HEK293 (cell line): ENCODE data around the gene QRICH1.

Experiments
- EGR2 ChIP-seq: fragments of 450-650 bp; formaldehyde crosslinking; IDR thresholded peaks from 2 replicates; pipeline ENCODE4 v1.5.1; 2016; ENCODE audit warnings: low read depth, missing biosample characterization, missing genetic modification characterization
- GLI2 ChIP-seq: fragments of 450-650 bp; formaldehyde crosslinking; IDR thresholded peaks from 2 replicates; pipeline ENCODE4; 2017; ENCODE audit warnings: missing biosample characterization, missing genetic modification characterization, low read depth, borderline replicate concordance
- KLF16 ChIP-seq: fragments of 450-650 bp; formaldehyde crosslinking; IDR thresholded peaks from 2 replicates; pipeline ENCODE4 v1.5.1; 2017; ENCODE audit warnings: missing biosample characterization, missing genetic modification characterization
- KLF7 ChIP-seq: fragments of 450-650 bp; formaldehyde crosslinking; IDR thresholded peaks from 2 replicates; pipeline ENCODE4 v1.5.1; 2016; ENCODE audit warnings: missing biosample characterization, missing genetic modification characterization, borderline replicate concordance
- MEIS1 ChIP-seq: sonication (generic); formaldehyde crosslinking; IDR thresholded peaks from 2 replicates; pipeline ENCODE4 v1.8.1; 2022; ENCODE audit warnings: missing genetic modification reagents, mild to moderate bottlenecking, borderline replicate concordance
- MYNN ChIP-seq: fragments of 450-650 bp; formaldehyde crosslinking; IDR thresholded peaks from 2 replicates; pipeline ENCODE4 v1.5.1; 2016; ENCODE audit warnings: missing biosample characterization, missing genetic modification characterization, borderline replicate concordance
- MZF1 ChIP-seq: fragments of 450-650 bp; formaldehyde crosslinking; IDR thresholded peaks from 2 replicates; pipeline ENCODE4 v1.5.1; 2017; ENCODE audit warnings: missing biosample characterization, missing genetic modification characterization, borderline replicate concordance
- RBAK ChIP-seq: fragments of 450-650 bp; formaldehyde crosslinking; IDR thresholded peaks from 2 replicates; pipeline ENCODE4 v1.5.1; 2016; ENCODE audit warnings: missing biosample characterization, missing genetic modification characterization
- SCRT2 ChIP-seq: fragments of 450-650 bp; formaldehyde crosslinking; IDR thresholded peaks from 2 replicates; pipeline ENCODE4 v1.5.1; 2016; ENCODE audit warnings: missing biosample characterization, missing genetic modification characterization
- TCF7L2 ChIP-seq: IDR thresholded peaks from 2 replicates; pipeline ENCODE4 v1.6.1; 2011; ENCODE audit warnings: low read depth, mild to moderate bottlenecking, inconsistent platforms, low read length, moderate library complexity, borderline replicate concordance
- ZBTB17 ChIP-seq: fragments of 450-650 bp; formaldehyde crosslinking; IDR thresholded peaks from 2 replicates; pipeline ENCODE4 v1.5.1; 2016; ENCODE audit warnings: missing biosample characterization, missing genetic modification characterization
- ZBTB48 ChIP-seq: fragments of 450-650 bp; formaldehyde crosslinking; IDR thresholded peaks from 2 replicates; pipeline ENCODE4 v1.5.1; 2016; ENCODE audit warnings: missing biosample characterization, missing genetic modification characterization
- ZFP69B ChIP-seq: fragments of 450-650 bp; formaldehyde crosslinking; IDR thresholded peaks from 2 replicates; pipeline ENCODE4 v1.5.1; 2016; ENCODE audit warnings: missing biosample characterization, missing genetic modification characterization
- ZNF114 ChIP-seq: fragments of 450-650 bp; formaldehyde crosslinking; IDR thresholded peaks from 2 replicates; pipeline ENCODE4 v1.5.0; 2017; ENCODE audit warnings: missing biosample characterization, missing genetic modification characterization
- ZNF132 ChIP-seq: fragments of 450-650 bp; formaldehyde crosslinking; IDR thresholded peaks from 2 replicates; pipeline ENCODE4 v1.5.1; 2017; ENCODE audit warnings: missing biosample characterization, missing genetic modification characterization, borderline replicate concordance
- ZNF169 ChIP-seq: fragments of 450-650 bp; formaldehyde crosslinking; IDR thresholded peaks from 2 replicates; pipeline ENCODE4 v1.5.1; 2016; ENCODE audit warnings: missing biosample characterization, missing genetic modification characterization
- ZNF174 ChIP-seq: fragments of 450-650 bp; formaldehyde crosslinking; IDR thresholded peaks from 2 replicates; pipeline ENCODE4 v1.5.0; 2017; ENCODE audit warnings: missing biosample characterization, mild to moderate bottlenecking, missing genetic modification characterization
- ZNF426 ChIP-seq: fragments of 450-650 bp; formaldehyde crosslinking; IDR thresholded peaks from 2 replicates; pipeline ENCODE4 v1.5.1; 2017; ENCODE audit warnings: missing biosample characterization, missing genetic modification characterization, mild to moderate bottlenecking, inconsistent platforms, moderate library complexity
- ZNF514 ChIP-seq: fragments of 450-650 bp; formaldehyde crosslinking; IDR thresholded peaks from 2 replicates; pipeline ENCODE4 v1.5.1; 2016; ENCODE audit warnings: missing biosample characterization, missing genetic modification characterization
- ZNF529 ChIP-seq: fragments of 450-650 bp; formaldehyde crosslinking; IDR thresholded peaks from 2 replicates; pipeline ENCODE4 v1.5.1; 2017; ENCODE audit warnings: missing genetic modification characterization, missing biosample characterization; ENCODE audit not compliant: insufficient replicate concordance
- ZNF548 ChIP-seq: fragments of 450-650 bp; formaldehyde crosslinking; IDR thresholded peaks from 2 replicates; pipeline ENCODE4 v1.5.1; 2016; ENCODE audit warnings: missing biosample characterization, missing genetic modification characterization
- ZNF561 ChIP-seq: fragments of 450-650 bp; IDR thresholded peaks from 2 replicates; pipeline ENCODE4 v1.5.1; 2018; ENCODE audit warnings: missing biosample characterization, missing genetic modification characterization, borderline replicate concordance
- ZNF624 ChIP-seq: fragments of 450-650 bp; formaldehyde crosslinking; IDR thresholded peaks from 2 replicates; pipeline ENCODE4 v1.5.1; 2017; ENCODE audit warnings: missing biosample characterization, missing genetic modification characterization
- ZNF654 ChIP-seq: fragments of 450-650 bp; formaldehyde crosslinking; IDR thresholded peaks from 2 replicates; pipeline ENCODE4 v1.5.1; 2016; ENCODE audit warnings: low read depth, missing biosample characterization, missing genetic modification characterization
- ZNF837 ChIP-seq: fragments of 450-650 bp; formaldehyde crosslinking; IDR thresholded peaks from 2 replicates; pipeline ENCODE4 v1.5.1; 2016; ENCODE audit warnings: missing biosample characterization, missing genetic modification characterization
- TF ChIP-seq, protein P1 (sequence below): fragments of 450-650 bp; formaldehyde crosslinking; IDR thresholded peaks from 2 replicates; pipeline ENCODE4 v1.5.1; 2016; ENCODE audit warnings: missing biosample characterization, missing genetic modification characterization
- TF ChIP-seq, protein P2 (sequence below): fragments of 450-650 bp; formaldehyde crosslinking; IDR thresholded peaks from 2 replicates; pipeline ENCODE4 v1.5.1; 2016; ENCODE audit warnings: missing biosample characterization, missing genetic modification characterization
- TF ChIP-seq, protein P3 (sequence below): fragments of 450-650 bp; formaldehyde crosslinking; IDR thresholded peaks from 2 replicates; pipeline ENCODE4 v1.5.1; 2016; ENCODE audit warnings: missing biosample characterization, missing genetic modification characterization
- TF ChIP-seq, protein P4 (sequence below): fragments of 450-650 bp; formaldehyde crosslinking; IDR thresholded peaks from 2 replicates; pipeline ENCODE4 v1.5.1; 2016; ENCODE audit warnings: missing biosample characterization, missing genetic modification characterization
- TF ChIP-seq, protein P5 (sequence below): fragments of 450-650 bp; formaldehyde crosslinking; IDR thresholded peaks from 2 replicates; pipeline ENCODE4 v1.5.1; 2016; ENCODE audit warnings: missing biosample characterization, missing genetic modification characterization, borderline replicate concordance

The QRICH1 gene

DNA sequence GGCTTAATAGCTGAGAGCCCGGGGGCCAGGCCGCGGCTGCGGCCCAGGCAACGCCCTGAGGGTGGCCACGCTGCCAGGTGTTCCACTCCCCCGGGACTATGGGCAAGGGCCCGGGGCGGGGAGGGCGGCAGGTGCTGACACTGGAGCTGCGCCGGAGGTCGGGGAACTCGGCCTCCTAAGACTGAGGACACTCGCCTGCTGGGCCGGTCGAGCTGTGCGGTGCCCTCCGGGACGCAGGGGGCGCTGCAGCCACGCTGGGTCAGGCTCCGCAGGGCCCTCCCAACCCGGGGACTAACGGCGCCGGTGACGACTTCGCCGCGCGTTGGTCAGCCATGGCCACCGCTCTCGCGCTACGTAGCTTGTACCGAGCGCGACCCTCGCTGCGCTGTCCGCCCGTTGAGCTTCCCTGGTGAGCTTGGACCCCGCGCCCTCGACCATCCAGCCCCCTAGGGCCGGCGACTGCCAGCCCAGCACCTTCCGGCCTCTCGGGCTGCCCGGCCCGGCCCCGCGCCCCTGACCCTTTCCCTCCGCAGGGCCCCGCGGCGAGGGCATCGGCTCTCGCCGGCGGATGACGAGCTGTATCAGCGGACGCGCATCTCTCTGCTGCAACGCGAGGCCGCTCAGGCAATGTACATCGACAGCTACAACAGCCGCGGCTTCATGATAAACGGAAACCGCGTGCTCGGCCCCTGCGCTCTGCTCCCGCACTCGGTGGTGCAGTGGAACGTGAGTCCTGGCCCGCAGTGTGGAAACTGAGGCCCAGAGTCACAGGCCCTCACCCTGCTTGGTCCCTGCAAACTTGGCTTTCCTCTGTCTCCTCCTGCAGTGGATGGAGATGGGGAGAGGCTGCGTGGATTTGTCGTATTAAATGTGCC is 71.8 kb downstream of the QRICH1 start, which contains the start of gene NDUFAF3 (continued):
- TF ChIP-seq, protein P1, sequence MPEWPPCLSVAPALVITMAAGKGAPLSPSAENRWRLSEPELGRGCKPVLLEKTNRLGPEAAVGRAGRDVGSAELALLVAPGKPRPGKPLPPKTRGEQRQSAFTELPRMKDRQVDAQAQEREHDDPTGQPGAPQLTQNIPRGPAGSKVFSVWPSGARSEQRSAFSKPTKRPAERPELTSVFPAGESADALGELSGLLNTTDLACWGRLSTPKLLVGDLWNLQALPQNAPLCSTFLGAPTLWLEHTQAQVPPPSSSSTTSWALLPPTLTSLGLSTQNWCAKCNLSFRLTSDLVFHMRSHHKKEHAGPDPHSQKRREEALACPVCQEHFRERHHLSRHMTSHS (tag by site-specific recombination) = no peak
- TF ChIP-seq MYNN (tag by site-specific recombination) = 0 out of 2 replicates have a peak, but pooled peaks have one; percentile 26
- no peak for TF ChIP-seq ZNF514
- TF ChIP-seq ZBTB48 = peak; percentile 83; the same call in 1 of the 2 replicates
- no peak for TF ChIP-seq GLI2 (tag by site-specific recombination)
- no peak; the same call in none of the 2 replicates for TF ChIP-seq ZFP69B (tag by site-specific recombination)
- no peak for TF ChIP-seq RBAK (tag by site-specific recombination)
- no peak for TF ChIP-seq ZNF426 (tag by site-specific recombination)
- TF ChIP-seq TCF7L2 = no peak
- no peak for TF ChIP-seq ZNF132 (tag by site-specific recombination)
- TF ChIP-seq ZNF624 (tag by site-specific recombination) = no peak
- TF ChIP-seq, protein P2, sequence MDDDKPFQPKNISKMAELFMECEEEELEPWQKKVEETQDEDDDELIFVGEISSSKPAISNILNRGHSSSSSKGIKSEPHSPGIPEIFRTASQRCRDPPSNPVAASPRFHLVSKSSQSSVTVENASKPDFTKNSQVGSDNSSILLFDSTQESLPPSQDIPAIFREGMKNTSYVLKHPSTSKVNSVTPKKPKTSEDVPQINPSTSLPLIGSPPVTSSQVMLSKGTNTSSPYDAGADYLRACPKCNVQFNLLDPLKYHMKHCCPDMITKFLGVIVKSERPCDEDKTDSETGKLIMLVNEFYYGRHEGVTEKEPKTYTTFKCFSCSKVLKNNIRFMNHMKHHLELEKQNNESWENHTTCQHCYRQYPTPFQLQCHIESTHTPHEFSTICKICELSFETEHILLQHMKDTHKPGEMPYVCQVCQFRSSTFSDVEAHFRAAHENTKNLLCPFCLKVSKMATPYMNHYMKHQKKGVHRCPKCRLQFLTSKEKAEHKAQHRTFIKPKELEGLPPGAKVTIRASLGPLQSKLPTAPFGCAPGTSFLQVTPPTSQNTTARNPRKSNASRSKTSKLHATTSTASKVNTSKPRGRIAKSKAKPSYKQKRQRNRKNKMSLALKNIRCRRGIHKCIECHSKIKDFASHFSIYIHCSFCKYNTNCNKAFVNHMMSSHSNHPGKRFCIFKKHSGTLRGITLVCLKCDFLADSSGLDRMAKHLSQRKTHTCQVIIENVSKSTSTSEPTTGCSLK (tag by site-specific recombination) = no peak
- TF ChIP-seq ZNF174 = no peak
- TF ChIP-seq ZNF837 = no peak
- TF ChIP-seq SCRT2 (tag by site-specific recombination) = peak; percentile 34; the same call in 1 of the 2 replicates
- TF ChIP-seq ZNF169 (tag by site-specific recombination) = no peak; the same call in 1 of the 2 replicates
- TF ChIP-seq MZF1 = peak; percentile 46; the same call in 1 of the 2 replicates
- TF ChIP-seq, protein P3, sequence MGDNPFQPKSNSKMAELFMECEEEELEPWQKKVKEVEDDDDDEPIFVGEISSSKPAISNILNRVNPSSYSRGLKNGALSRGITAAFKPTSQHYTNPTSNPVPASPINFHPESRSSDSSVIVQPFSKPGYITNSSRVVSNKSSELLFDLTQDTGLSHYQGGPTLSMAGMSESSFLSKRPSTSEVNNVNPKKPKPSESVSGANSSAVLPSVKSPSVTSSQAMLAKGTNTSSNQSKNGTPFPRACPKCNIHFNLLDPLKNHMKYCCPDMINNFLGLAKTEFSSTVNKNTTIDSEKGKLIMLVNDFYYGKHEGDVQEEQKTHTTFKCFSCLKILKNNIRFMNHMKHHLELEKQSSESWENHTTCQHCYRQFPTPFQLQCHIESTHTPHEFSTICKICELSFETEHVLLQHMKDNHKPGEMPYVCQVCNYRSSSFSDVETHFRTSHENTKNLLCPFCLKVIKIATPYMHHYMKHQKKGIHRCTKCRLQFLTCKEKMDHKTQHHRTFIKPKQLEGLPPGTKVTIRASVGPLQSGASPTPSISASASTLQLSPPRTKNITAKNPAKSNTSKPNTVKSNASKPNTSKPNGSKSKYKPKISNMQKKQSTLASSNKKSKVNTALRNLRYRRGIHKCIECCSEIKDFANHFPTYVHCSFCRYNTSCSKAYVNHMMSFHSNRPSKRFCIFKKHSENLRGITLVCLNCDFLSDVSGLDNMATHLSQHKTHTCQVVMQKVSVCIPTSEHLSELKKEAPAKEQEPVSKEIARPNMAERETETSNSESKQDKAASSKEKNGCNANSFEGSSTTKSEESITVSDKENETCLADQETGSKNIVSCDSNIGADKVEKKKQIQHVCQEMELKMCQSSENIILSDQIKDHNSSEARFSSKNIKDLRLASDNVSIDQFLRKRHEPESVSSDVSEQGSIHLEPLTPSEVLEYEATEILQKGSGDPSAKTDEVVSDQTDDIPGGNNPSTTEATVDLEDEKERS (tag by site-specific recombination) = no peak
- peak; percentile 30; the same call in 1 of the 2 replicates for TF ChIP-seq ZBTB17
- no peak for TF ChIP-seq MEIS1 (CRISPR knock-in tag)
- no peak for TF ChIP-seq ZNF529 (tag by site-specific recombination)
- TF ChIP-seq ZNF561 (tag by site-specific recombination) = peak; percentile 86
- TF ChIP-seq ZNF114 (tag by site-specific recombination) = no peak
- TF ChIP-seq ZNF654 (tag by site-specific recombination) = no peak
- TF ChIP-seq KLF7 (tag by site-specific recombination) = peak; percentile 88; the same call in 1 of the 2 replicates
- no peak for TF ChIP-seq ZNF548 (tag by site-specific recombination)
- TF ChIP-seq, protein P4, sequence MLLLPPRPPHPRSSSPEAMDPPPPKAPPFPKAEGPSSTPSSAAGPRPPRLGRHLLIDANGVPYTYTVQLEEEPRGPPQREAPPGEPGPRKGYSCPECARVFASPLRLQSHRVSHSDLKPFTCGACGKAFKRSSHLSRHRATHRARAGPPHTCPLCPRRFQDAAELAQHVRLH = peak; percentile 62; the same call in 1 of the 2 replicates
- TF ChIP-seq EGR2 (tag by site-specific recombination) = peak; percentile 84
- no peak; the same call in 1 of the 2 replicates for TF ChIP-seq KLF16 (tag by site-specific recombination)
- TF ChIP-seq, protein P5, sequence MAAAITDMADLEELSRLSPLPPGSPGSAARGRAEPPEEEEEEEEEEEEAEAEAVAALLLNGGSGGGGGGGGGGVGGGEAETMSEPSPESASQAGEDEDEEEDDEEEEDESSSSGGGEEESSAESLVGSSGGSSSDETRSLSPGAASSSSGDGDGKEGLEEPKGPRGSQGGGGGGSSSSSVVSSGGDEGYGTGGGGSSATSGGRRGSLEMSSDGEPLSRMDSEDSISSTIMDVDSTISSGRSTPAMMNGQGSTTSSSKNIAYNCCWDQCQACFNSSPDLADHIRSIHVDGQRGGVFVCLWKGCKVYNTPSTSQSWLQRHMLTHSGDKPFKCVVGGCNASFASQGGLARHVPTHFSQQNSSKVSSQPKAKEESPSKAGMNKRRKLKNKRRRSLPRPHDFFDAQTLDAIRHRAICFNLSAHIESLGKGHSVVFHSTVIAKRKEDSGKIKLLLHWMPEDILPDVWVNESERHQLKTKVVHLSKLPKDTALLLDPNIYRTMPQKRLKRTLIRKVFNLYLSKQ = no peak
